NCI-H82 (cell line): ENCODE results near the gene IFT20.
A peak's percentile ranks its signal among the peaks of the same experiment; 100 is the strongest.
"Not testable (repeated sequence)": the region's sequence is repeated elsewhere in the genome, so short reads cannot be mapped to it uniquely, and the experiment has no call there.

Experiments
- DNase-seq: peaks from one replicate; lab custom pipeline; 2025; lab: John Stamatoyannopoulos, UW

The IFT20 gene

DNA sequence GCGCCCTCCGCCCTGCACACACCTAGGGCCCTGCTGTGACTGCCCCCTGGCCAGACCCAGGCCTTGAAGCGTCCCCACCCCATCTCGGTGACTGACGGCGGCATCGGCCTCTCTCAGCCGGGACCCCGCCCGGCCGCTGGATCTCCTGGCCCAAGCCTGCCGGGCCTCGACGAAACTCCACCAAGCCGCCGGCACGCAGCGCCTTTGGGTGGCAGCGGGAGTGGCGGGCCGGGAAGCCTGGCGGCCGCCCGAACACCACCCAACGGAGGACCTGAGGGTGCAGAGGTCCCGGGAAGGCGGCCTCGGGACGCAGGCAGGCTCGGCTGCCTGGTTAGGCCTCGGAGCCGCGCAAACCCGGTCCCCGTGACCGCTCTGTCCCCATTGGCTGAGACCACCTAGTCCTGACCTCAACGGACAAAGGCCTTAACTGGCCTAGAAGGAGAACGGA lies 28.3 kb downstream of the IFT20 start:
- DNase-seq: no peak

DNA sequence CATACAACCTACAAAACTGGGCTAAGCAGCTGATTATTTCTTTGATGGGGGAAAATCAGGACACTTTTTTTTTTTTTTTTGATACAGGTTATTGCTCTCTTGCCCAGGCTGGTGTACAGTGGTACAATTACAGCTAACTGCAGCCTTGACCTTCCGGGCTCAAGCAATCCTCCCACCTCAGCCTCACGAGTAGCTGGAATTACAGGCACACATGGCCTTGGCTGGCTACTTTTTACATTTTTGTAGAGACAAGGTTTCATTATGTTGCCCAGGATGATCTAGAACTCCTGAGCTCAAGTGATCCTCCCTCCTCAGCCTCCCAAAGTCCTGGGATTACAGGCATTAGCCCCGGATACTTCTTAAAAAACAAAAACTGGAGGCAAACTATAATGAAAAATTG lies 36.8 kb downstream of the IFT20 start:
- DNase-seq: no peak

DNA sequence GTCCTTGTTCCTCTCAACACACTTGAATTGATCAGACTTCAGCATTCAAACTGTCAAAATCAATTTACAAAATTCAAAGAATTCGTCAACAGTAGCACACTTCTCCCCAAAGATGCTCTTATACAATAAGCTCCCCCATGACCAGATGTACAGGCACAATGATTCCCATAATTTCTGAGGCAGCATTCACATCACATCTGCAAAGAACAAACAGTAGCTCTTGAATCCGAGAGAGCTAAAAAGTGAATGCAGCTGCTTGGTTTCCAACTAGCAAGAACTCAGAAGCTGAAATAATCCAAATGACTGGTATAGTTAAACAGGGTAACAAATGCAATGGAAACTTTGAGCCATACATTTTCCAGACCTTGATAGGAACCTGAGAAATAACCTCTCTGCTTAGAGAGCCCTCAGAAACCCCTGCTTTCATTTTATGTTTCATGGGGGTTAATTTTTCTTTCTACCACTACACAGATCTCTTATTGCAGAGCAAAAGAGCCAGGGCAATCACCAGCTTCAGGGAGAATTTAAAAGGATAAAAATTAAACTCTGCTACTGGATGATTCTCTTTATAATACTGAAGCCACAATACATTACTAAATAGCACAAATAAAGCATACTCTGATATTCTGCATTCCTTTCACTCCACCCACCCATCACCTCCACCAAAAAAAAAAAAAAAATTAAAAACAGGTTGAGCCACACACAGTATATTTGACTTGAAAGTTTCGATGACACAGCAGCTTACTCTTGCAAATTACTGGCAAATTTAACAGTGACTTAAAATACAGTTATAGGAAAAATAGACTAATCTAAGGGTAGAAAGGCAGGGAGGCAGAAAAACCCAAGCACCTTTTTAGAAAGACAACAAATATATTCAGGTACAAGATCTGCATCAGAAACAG lies 39.3 kb downstream of the IFT20 start:
- no peak for DNase-seq

DNA sequence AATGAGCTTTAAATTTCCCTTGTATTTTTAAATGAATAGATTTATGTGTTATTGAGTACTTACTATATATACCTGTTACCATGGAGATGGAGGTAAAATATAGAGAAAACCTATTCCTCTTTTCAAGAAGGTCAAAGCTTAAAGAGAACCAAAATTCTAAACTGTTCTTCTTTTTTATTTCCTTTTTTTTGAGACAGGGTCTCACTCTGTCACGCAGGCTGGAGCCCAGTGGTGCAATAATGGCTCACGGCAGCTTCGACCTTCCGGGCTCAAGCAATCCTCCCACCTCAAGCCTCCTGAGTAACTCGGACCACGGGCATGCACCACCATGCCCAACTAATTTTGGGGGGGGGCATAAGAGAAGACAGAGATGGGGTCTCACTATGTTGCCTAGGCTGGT lies 41.3 kb downstream of the IFT20 start:
- no peak for DNase-seq

DNA sequence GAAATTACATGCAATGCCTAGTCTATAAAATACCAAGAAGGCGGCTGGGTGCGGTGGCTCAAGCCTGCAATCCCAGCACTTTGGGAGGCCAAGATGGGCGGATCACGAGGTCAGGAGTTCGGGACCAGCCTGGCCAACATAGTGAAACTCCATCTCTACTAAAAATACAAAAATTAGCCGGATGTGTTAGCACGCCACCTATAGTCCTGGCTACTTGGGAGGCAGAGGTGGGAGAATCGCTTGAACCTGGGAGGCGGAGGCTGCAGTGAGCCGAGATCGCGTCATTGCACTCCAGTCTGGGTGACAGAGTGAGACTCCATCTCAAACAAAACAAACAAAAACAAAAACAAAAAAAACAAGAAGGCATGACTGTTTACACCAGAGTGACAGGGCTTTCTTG lies 42.4 kb downstream of the IFT20 start:
- DNase-seq: not testable (repeated sequence)

DNA sequence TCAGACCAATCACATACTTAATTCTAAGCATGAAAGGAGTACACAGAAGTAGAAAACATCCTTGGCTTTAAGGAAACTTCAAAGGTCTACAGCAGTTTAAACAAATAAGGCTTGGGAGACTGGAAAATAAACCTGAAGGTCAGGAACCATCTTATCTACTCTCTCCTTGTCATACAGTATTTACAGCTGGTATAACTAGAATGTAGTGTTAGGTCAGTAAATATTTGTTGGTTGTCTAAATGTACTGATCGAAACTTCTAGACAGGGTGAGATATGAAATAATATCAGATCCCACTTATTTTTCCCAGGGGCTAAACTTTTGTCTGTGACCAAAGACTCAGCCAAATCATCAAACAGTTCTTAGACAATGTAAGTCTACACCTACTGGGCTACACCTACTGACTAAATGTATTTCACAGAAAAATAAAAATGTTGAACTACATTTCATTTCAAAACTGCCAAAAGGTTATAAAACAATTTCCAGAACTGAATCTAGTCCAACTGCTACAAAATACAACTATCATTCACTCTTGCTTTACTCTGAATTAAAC lies 43.4 kb downstream of the IFT20 start:
- no peak for DNase-seq

DNA sequence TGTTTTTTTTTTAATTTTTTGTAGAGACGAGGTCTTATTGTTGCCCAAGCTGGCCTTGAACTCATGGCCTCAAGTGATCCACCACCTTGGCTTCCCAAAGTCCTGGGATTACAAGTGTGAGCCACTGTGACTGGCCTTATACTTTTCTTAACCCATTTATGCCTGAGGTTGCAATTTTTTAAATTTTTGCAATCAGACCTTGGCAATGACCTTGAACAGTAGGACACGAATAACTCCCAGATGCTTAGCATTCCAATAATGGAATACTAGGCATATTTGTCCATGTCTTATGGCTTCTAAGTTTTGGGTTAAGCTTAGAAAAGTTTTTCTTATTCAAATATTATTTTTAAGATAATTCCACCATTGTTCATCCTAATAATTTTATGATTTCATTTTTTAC lies 44.6 kb downstream of the IFT20 start:
- DNase-seq: no peak

DNA sequence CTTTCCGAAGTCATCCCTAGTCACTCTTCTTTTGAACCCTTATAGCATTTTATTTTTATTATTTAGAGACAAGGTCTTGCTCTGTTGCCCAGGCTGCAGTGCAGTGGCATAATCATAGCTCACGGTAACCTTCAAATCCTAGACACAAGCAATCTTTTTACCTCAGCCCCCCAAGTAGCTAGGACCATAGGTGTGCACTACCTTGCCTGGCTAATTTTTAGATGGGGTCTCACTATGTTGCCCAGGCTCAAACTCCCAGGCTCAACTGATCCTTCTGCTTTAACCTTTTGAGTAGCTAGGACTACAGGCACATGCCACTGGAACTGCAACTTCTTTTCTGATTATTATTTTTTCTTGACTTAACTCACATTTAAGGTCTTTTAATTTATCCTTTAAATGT lies 49.3 kb downstream of the IFT20 start:
- DNase-seq: no peak

DNA sequence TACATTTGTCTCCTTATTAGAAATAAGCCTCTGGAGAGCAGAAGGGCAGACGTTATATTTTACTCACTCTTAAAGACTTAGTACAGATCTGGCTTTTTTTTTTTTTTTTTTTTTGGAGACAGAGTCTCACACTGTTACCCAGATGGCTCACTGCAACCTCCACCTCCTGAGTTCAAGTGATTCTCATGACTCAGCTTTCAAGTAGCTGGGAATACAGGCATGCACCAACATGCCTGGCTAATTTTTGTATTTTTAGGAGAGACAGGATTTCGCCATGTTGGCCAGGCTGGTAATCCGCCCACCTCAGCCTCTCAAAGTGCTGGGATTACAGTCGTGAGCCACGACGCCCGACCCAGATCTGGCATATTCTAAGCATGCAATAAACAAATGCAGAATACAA lies 52.7 kb downstream of the IFT20 start:
- peak; percentile 36 for DNase-seq

DNA sequence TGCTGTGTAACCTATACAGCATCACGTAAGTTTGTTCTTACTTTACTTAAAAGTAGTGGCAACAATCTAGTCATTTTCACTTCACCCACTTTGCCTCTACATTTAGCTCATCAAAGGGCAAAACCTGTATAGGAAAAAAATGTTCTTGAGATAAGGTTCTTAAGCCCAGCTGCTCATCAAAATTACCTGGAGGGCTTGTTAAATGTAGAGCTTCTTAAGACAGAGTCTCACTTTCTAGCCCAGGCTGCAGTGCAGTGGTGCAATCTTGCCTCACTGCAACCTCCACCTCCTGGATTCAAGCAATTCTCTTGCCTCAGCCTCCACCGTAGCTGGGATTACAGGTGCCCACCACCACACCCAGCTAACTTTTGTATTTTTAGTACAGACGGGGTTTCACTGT lies 54.4 kb downstream of the IFT20 start:
- DNase-seq: no peak

DNA sequence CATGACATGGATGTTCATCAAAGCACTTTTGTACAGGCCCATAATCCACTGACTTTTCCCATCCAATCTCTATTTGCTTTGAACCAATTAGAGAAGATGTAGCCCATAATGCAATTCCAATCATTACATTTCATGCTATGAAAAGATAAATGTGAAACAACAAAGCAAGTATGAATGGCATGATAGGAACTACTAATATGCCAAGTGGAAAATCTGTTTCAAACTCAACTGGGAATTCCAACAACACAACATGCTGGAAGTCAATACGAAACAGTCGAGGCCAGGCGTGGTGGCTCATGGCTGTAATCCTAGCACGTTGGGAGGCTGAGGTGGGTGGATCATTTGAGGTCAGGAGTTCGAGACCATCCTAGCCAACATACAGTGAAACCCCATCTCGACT lies 55.9 kb downstream of the IFT20 start:
- DNase-seq: no peak
